CD4-positive, alpha-beta T cell treated with Interleukin-15 for 4 hours (primary cell): ENCODE data around the gene TPX2.
A peak's percentile ranks its signal among the peaks of the same experiment; 100 is the strongest.

Experiments
- DNase-seq: peaks from one replicate; pipeline ENCODE4 v3.0.0-alpha.2; 2020; ENCODE audit warnings: low spot score

Gene TPX2, protein sequence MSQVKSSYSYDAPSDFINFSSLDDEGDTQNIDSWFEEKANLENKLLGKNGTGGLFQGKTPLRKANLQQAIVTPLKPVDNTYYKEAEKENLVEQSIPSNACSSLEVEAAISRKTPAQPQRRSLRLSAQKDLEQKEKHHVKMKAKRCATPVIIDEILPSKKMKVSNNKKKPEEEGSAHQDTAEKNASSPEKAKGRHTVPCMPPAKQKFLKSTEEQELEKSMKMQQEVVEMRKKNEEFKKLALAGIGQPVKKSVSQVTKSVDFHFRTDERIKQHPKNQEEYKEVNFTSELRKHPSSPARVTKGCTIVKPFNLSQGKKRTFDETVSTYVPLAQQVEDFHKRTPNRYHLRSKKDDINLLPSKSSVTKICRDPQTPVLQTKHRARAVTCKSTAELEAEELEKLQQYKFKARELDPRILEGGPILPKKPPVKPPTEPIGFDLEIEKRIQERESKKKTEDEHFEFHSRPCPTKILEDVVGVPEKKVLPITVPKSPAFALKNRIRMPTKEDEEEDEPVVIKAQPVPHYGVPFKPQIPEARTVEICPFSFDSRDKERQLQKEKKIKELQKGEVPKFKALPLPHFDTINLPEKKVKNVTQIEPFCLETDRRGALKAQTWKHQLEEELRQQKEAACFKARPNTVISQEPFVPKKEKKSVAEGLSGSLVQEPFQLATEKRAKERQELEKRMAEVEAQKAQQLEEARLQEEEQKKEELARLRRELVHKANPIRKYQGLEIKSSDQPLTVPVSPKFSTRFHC

DNA sequence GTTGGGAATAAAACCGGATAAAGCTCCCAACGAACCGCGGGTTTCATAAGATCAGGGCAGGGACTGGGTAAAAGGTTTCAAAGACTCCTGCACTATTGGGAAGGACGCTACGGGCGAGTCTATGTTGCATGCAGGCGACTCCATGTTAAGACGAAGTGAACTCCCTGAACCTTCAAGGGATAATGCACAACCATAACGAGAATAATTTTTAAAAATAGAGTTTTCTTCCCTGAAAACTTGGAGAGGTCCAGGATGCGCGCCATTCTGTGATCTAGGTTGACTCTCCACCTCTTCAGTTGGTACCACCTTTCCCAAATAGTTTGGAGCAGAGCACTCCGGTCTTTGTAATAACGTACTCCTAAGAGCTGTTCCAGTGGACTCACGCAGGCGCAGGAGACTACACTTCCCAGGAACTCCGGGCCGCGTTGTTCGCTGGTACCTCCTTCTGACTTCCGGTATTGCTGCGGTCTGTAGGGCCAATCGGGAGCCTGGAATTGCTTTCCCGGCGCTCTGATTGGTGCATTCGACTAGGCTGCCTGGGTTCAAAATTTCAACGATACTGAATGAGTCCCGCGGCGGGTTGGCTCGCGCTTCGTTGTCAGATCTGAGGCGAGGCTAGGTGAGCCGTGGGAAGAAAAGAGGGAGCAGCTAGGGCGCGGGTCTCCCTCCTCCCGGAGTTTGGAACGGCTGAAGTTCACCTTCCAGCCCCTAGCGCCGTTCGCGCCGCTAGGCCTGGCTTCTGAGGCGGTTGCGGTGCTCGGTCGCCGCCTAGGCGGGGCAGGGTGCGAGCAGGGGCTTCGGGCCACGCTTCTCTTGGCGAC, at the start of gene TPX2:
TSS of gene TPX2 (plus strand) at position 562 of the 821 bp plus-strand sequence. CDS start 18,187 bp downstream, outside the sequence.
- peak; percentile 89 for DNase-seq

DNA sequence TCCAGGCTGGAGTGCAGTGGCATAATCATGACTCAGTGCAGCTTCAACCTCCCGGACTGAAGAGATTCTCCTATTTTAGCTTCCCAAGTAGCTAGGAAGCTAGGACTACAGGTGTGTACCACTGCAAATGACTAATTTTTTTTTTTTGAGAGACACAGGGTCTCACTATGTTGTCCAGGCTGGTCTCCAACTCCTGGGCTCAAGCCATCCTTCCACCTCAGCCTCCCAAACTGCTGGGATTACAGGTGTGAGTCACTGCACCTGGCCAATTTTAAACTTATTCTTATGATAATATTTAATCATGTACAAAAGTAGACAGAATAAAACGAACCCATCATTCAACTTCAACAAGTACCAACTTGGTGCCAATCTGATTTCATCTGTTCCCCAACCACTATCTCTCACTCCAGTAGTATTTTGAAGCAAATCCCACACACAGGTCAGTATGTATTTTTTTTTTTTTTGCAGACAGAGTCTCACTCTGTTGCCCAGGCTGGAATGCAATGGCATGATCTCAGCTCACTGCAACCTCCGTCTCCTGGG, 48.9 kb upstream of the TPX2 start:
- DNase-seq = no peak

DNA sequence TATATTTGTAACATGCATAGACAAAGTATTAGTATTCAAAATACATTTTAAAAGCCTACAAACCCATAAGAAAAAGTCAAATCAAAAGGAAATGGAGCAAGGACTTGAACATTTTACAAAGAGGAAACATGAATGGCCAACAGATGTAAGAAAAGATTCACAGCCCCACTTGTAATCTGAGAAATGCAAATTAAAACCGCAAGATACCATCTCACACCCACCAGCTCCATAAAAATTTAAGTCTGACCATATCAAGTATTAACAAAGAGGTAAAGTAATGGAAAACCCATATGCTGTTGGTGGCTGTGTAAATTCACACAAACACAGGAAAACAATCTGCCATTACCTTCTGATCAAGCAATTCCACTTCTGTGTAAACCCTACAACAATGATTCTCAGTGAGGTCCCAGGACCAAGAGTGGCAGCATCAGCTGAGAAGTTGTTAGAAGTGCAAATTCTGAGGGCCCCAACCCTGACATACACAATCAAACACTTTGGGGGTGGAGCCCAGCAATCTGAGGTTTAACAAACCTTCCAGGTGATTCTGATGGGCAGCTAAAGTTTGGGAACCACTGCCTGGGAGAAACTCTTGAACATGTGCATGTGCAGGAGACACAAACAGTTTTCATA, 47.3 kb upstream of the TPX2 start:
- no peak for DNase-seq

DNA sequence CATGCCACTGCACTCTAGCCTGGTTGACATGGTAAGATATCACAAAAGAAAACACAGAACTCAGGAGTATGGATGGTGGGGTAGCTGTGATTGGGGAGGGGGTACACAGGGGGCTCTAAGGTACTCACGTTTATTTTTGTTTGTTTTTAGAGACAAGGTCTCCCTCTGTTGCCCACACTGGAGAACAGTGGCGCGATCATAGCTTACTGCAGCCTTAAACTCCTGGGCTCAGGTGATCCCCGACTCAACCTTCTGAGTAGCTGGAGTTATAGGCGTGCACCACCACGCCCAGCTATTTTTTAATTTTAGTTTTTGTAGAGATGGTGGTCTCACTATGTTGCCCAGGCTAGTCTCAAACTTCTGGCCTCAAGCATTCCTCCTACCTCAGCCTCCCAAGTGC, 45.7 kb upstream of the TPX2 start:
- no peak for DNase-seq

DNA sequence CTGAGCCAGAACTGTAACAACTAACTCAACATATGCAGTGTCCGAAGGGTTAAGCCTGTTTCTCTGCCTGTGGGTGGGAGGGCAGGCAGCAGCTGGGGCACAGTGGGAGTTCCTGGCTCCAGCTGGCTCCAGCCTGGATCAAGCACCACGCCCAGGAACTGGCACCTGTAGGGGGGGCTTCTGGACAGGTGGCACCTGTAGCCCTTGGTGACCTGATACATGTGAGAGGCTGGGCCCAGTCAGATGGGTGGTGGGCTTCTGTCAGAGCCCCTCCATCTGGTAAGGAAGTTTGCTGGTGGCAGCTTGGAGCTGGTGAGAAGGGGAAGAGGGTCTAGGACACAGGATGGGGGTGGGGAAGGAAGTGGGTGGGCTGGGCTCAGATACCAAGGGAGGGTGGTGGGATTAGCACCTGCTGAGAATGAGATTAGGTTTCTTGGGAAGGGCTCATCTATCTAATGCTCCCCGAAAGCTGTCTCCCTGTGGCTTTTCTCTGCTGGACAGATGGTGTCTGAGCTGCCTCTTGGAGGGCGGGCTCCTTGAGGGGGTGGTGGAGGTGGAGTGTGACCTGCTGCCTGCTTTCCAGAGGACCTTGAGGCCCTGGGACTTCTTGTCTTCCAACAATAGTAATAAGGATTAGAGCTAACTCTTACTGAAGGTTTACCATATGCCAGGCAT, 45.0 kb upstream of the TPX2 start:
- no peak for DNase-seq

DNA sequence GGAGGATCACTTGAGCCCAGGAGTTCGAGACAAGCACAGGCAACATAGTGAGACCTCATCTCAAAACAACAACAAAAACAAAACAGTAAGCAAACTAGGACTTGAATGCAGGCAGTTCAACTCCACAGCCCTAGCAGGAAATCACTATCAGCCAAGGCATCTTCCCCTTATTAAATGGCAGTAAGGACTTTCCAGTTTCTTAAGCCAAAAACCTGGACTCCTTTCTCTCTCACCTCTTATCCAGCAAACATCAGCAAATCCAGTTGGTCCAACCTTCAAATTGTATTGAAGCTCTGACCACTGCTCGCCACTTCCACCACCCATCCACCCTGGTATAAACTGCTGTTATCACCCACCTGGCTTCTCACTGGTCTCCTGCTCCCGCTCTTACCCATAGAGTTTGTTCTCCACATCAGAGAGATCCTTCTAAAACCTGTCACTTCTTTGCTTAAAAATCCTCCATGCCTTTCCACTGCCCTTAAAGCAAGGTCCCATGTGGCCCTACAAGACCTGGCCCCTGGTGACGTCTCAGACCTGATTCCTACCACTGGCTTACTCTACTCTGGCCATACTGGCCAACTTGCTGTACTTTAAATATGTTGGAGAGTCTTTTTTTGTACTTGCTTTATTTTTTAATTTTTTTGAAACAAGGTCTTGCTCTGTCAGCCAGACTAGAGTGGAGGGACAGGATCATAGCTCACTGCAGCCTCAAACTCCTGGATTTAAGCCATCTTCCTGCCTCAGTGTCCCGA, 44.1 kb upstream of the TPX2 start:
- DNase-seq = no peak

DNA sequence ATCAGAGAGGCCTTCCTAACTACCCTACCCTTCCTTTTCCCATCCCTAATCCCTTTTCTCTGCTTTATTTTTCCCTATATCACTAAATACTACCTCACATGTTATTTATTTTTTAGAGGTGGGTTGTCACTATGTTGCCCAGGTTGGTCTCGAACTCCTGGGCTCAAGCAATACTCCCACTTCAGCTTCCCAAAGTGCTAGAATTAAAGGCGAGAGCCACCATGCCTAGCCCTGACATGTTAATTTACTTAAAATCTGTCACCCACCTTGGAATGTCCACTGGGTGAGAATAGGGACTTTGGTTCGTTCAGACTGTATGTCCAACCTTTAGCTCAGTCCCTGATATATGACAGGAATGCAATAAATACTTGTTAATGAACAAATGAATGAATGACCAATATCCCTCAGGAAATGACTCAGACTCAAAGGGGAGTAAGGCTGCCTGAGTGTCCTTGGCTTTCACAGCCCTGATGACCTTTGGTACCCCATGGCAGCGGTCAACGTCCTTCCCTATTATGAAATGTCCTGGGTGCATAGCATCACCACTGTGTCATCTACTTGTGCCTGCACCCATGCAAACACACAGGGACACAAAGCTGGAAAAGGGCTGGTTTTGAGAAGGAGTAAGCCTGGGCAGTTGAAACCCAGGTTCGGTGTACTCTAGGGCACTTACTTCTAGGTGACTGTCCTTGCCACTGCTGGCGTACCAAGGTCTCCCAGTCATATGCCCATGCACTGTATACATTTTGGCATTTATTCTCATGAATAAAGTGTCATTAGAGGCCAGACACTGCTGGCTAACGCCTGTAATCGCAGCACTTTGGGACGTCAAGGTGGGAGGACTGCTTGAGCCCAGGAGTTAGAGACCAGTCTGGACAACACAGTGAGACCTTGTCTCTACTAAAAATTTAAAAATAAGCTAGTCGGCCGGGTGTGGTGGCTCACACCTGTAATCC, 43.0 kb upstream of the TPX2 start:
- no peak for DNase-seq

DNA sequence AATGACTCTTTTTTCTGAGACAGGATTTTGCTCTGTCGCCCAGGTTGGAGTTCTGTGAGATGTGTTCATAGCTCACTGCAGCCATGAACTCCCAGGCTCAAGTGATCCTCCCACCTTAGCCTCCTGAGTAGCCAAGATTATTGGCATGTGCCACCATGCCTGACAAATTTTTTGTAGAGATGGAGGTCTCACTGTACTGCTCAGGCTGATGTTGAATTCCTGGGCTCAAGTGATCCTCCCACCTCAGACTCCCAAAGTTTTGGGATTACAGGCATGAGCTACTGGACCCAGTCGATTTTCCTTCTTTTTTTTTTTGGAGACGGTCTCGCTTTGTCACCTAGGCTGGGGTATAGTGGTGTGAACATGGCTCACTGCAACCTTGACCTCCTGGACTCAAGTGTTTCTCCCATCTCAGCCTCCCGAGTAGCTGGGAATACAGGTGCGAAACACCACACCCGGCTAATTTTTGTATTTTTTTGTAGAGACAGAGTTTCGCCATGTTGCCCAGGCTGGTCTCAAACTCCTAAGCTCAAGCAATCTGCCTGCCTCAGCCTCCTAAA, 40.8 kb upstream of the TPX2 start:
- no peak for DNase-seq

DNA sequence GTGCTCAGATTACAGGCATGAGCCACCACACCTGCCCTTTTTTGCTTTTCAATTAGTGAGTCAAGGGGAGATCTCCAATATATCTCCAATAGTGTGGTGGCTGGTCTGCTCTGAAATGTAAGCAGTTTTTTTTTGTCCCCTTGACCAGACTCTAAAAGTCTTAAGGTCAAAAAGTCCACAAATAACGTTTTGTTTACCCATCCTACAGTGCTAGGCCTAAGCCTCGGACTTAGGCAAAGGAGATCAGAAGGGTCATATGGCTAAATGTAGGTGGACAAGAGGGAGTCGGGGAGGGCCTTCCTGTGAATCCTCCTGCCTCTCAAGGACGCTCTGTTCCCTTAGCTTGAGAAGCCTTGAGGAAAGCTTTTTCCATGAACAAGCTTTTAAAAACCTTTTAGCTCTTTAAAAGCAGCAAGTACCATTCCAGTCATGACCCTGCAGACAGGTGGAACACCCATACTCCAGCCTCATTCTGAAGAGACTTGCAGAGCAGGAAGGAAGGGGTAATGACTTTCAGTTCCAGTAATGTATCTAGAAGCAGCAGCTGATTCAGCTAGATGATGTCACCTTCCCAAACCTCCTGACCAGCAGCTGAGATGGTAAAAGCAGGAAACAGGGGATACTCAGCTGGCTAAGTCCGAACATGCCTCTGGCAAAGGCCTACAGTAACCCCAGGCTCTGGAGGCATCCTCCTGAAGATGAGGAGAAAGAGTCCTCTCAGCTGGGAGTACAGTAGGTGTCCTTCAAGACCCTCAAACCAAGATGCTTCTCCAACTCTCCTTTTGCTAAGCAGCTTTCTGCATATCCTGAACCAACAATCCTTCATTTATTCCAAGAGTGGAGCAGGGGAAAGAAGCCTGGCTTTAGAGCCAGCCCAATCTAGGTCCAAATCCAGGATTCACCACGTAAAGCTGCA, 40.0 kb upstream of the TPX2 start:
- DNase-seq = no peak

DNA sequence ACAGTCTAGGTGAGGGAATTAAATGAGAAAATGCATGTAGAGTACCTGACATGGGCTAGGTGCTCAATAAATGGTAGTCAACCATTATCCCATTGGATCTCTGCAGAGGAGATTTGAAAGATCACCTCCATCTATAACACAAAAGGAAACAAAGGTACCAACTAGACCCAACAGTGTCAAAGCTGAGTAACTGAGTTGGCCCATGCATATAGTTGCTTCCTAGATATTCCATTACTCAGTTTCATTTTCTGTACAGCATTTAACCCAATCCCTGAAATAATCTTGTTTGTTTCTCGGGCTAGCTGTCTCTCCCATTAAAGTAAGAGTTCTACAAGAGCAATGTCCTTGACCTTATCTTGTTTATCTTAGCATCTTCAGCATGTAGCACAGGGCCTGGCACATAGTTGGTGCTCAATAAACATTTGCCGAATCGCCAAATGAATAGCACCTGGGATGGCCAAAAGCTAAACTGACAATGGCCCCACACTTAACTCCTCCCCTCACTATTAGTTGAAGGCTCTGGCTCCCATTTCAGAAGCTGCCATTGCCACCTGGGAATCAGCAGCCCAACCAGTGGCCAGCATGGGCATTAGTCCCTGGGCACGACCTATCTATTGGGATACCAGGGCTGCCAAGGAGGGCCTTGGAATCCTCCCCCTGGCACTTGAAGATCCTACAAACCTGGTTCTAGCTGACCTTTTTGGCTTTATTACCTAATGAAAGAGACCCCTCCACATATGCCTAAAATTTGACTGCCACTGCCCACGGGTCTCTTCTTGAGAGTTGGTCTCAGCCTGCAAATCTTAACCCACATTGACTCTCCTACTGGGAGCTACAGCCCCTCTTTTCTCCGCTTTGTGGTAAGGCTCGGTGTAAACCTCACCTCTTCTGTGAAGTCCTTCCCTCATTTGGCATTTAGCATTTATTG, 39.0 kb upstream of the TPX2 start:
- no peak for DNase-seq

DNA sequence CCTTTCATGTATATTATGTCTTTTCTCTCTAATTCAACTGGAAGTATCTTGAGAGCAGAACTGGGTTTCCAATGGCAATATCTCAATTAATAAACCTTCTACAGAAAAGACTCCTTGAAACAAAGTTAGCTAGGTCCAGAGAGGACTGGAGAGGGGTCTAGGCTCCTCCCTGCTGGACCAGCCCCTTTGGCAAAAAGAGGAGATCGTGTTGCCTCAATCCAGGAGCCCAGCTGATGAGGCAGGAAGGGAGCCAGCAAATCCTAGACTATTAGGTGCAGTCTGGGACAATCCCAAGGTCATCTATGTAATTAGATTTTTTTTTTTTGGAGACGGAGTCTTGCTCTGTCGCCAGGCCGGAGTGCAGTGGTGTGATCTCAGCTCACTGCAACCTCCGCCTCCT, 38.3 kb upstream of the TPX2 start:
- DNase-seq = no peak

DNA sequence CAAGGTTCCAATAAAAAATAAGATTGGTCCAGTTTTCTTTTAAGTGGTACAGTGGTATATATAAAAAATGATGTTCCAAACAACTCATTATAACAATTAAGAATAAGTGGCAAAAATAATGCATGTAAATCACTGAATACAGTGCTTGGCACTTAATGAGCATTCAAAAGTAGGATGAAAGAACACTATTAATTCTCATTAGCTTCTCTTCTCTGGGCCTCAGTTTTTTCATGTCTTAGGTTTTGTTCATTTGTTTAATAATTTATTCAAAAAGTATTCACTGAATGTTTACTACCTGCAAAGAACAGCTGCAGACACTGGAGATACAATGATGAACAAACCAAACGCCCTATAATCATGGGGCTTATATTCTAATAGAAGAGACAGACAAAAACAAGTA, 37.5 kb upstream of the TPX2 start:
- DNase-seq = no peak

DNA sequence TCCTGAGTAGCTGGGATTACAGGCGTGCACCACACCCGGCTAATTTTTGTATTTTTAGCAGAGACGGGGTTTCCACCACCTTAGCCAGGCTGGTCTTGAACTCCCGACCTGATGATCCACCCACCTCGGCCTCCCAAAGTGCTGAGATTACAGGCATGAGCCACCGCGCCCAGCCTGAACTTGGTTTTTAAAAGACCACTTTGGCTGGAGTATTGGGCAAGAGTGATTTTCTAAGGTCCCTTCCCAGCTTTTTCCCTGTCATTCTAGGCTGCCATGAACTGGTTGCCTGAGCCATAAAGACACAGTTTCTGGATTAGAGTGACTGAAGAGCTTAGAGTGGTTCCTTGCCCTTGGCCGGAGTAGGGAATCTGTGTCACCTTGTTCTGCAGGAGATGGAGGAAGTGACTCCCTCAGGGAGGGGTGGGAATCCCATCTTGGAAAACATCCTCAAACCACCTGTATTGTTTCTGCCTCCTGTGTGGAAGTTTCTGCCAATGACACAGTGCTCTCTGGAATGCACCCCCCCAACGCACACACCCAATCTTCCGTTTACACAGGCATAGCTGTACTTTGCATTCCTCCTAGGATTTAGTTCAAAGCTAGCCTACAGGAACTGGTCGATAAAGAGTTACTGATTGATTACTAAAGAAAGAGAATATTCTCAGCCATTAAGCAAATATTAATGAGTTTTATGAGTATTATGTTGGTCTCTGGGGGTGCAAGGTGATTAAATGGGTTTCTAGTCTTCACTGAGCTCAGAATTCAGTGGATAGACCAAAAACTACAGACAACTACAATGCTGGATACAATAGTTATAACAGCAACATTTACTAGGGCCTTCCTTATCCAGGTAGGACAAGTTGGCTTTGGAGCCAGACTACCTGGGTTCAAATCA, 34.6 kb upstream of the TPX2 start:
- no peak for DNase-seq

DNA sequence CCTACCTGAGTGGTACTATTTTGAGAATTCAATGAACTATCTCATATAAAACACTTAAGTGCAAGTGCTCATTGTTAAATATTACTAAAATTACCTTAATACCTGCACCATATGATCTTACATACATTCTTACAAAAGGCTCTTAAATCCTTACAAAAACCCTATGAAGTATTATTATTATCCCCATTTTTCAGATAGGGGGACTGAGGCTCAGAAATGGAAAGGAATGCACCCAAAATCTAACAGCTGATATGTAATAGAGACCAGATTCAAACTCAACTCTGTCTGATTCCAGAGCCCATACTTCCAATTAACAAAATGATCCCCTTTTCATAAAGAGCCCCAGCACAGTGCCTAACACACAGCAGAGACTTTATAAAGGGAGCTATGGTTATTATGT, 33.9 kb upstream of the TPX2 start:
- no peak for DNase-seq
